K562 (cell line): ENCODE data around the gene PREX1. TPM values are rescaled to one million over a fixed set of nuclear protein-coding genes. Genes with fewer than 3 reads are reported as not detected.

Experiments used
- ATAC-seq: fragments of 200-7000 bp; cut with Tn5 transposase; 3 replicates; pipeline ENCODE4 v1.9.1; 2020; ENCODE audit warnings: moderate library complexity
- BruUV-seq: library from RNA; stranded (reverse); fragments of 400-500 nt; replicated peaks from 2 replicates; lab custom pipeline; 2021; lab: Mats Ljungman, UMichigan
- CTCF ChIA-PET: fragments of 300-600 bp; formaldehyde crosslinking; extraction: SDS; loops from one replicate; lab custom pipeline; 2021; ENCODE audit warnings: low intra/inter-chr PET ratio; lab: Yijun Ruan, JAX
- POLR2A ChIA-PET: fragments of 300-600, 350-650 bp; sonication (Branson Sonifier 250); formaldehyde crosslinking; extraction: SDS; loops from one replicate; lab custom pipeline; 2021; ENCODE audit warnings: antibody characterized with exemption, inconsistent platforms; lab: Yijun Ruan, JAX
- DNase-seq, 4 experiments: peaks; one replicate each; pipeline versions ENCODE4 v3.0.0 to v3.0.0-alpha.2; 2011 to 2018; ENCODE audit warnings: low spot score in 3 of 4, mixed read lengths in 3 of 4; ENCODE audit errors: extremely low read depth in 1 of 4
- FAIRE-seq: peaks from 2 replicates; lab custom pipeline; 2011; peaks lifted over from hg19 to GRCh38; lab: Jason Lieb, UNC
- H2AFZ ChIP-seq: 2 replicates; pipeline ENCODE4 v1.6.0; 2011; ENCODE audit warnings: low read depth, low read length, control low read depth, inconsistent platforms
- H3K27ac ChIP-seq: fragments of 200-600 bp; 3 replicates; pipeline ENCODE4 v1.8.0; 2011; ENCODE audit warnings: low read depth, mild to moderate bottlenecking, control low read depth, inconsistent platforms, low read length, moderate library complexity, mixed read lengths; ENCODE audit errors: extremely low read depth
- H3K27me3 ChIP-seq, 2 experiments: fragments of 300-600 bp in 1 of 2; 2 replicates in 1 of 2; 3 replicates in 1 of 2; pipeline versions ENCODE4 v1.6.0 to v1.8.0; 2011; ENCODE audit warnings: inconsistent platforms in 2 of 2, low read length in 2 of 2, mild to moderate bottlenecking in 1 of 2, mixed read lengths in 1 of 2, moderate library complexity in 1 of 2; ENCODE audit not compliant: control insufficient read depth in 2 of 2, insufficient read depth in 2 of 2
- H3K36me3 ChIP-seq: fragments of 300-600 bp; 3 replicates; pipeline ENCODE4 v1.8.0; 2011; ENCODE audit warnings: mild to moderate bottlenecking, low read length, inconsistent platforms; ENCODE audit not compliant: control insufficient read depth, insufficient read depth
- H3K4me1 ChIP-seq, 2 experiments: fragments of 200-600 bp in 1 of 2; replicated peaks in 1 of 2; 2 replicates in 1 of 2; 3 replicates in 1 of 2; pipeline versions ENCODE4 v1.5.1 to v1.8.0; 2011; ENCODE audit warnings: inconsistent platforms in 2 of 2, low read length in 2 of 2, mild to moderate bottlenecking in 1 of 2, mixed read lengths in 1 of 2, moderate library complexity in 1 of 2; ENCODE audit not compliant: control insufficient read depth in 2 of 2, insufficient read depth in 2 of 2
- H3K4me2 ChIP-seq: 2 replicates; pipeline ENCODE4 v1.6.1; 2011; ENCODE audit warnings: low read length, control low read depth, inconsistent platforms, mixed read lengths; ENCODE audit not compliant: insufficient read depth
- H3K4me3 ChIP-seq: fragments of 200-600 bp; sonication (generic), shearing (Covaris generic); 2 replicates; pipeline ENCODE4 v1.5.1; 2016; ENCODE audit warnings: control low read depth, inconsistent platforms
- H3K79me2 ChIP-seq: fragments of 200-600 bp; 3 replicates; pipeline ENCODE4 v1.8.0; 2011; ENCODE audit warnings: low read length, inconsistent platforms; ENCODE audit not compliant: control insufficient read depth, insufficient read depth
- H3K9ac ChIP-seq, 2 experiments: 2 replicates each; pipeline versions ENCODE4 v1.6.0 to v1.6.1; 2011; ENCODE audit warnings: low read depth in 2 of 2, low read length in 2 of 2, control low read depth in 1 of 2, inconsistent platforms in 1 of 2, mild to moderate bottlenecking in 1 of 2, mixed read lengths in 1 of 2; ENCODE audit not compliant: insufficient read depth in 1 of 2
- H3K9me1 ChIP-seq: one replicate; pipeline ENCODE4 v1.6.0; 2011; ENCODE audit warnings: inconsistent platforms, mild to moderate bottlenecking, low read length, moderate library complexity; ENCODE audit not compliant: control insufficient read depth, insufficient read depth
- H3K9me3 ChIP-seq: replicated peaks from 2 replicates; pipeline ENCODE4 v1.5.1; 2011; ENCODE audit warnings: low read depth, low read length, inconsistent platforms; ENCODE audit not compliant: control insufficient read depth, insufficient read depth
- H4K20me1 ChIP-seq: replicated peaks from 2 replicates; pipeline ENCODE4 v1.6.1; 2011; ENCODE audit warnings: low read length, inconsistent platforms, mixed read lengths; ENCODE audit not compliant: control insufficient read depth, insufficient read depth
- BCOR ChIP-seq: fragments of 450-650 bp; IDR thresholded peaks from 2 replicates; pipeline ENCODE4 v1.6.1; 2016
- CBX8 ChIP-seq: fragments of 200-600 bp; sonication (generic); IDR thresholded peaks from 2 replicates; pipeline ENCODE4 v1.6.1; 2012; ENCODE audit warnings: borderline replicate concordance, mixed run types, low read depth, mild to moderate bottlenecking, moderate library complexity, mixed read lengths, low read length, control low read depth, inconsistent platforms; ENCODE audit not compliant: poor library complexity, severe bottlenecking; ENCODE audit errors: extremely low read depth
- FOXK2 ChIP-seq, 2 experiments: fragments of 450-650 bp; IDR thresholded peaks in 1 of 2; conservative IDR thresholded peaks in 1 of 2; 2 replicates each; pipeline ENCODE4 v1.6.1; 2016; ENCODE audit warnings: low read depth in 2 of 2, mild to moderate bottlenecking in 1 of 2
- FOXP1 ChIP-seq: sonication (generic); formaldehyde crosslinking; IDR thresholded peaks from 2 replicates; pipeline ENCODE4 v1.8.0; 2022; ENCODE audit warnings: mild to moderate bottlenecking, missing genetic modification reagents
- RBM25 ChIP-seq: fragments of 200-400 bp; formaldehyde crosslinking; IDR thresholded peaks from 2 replicates; pipeline ENCODE4 v1.6.1; 2018; ENCODE audit warnings: low read length, low read depth, moderate library complexity; ENCODE audit not compliant: severe bottlenecking
- ZKSCAN1 ChIP-seq: fragments of 150-350 bp; IDR thresholded peaks from 2 replicates; pipeline ENCODE4 v1.6.1; 2016; ENCODE audit warnings: low read depth, low read length
- ZNF24 ChIP-seq: fragments of 450-650 bp; IDR thresholded peaks from 2 replicates; pipeline ENCODE4 v1.6.1; 2016
- WGBS: fragments of 100-300 bp; shearing (Covaris generic); methylation state at CpG from one replicate; pipeline ENCODE4 v1.1.6; 2016; ENCODE audit warnings: low coverage, mixed read lengths; ENCODE audit not compliant: insufficient coverage; ENCODE audit errors: missing lambda C conversion rate; 5-methylcytosine and 5-hydroxymethylcytosine counted together
- in situ Hi-C: fragments of 300-500 bp; cut with MboI; formaldehyde crosslinking; loops from 4 replicates; pipeline ENCODE4 v1.15.0; 2018; ENCODE audit warnings: inconsistent platforms, mixed read lengths
- intact Hi-C: fragments of 100-400 bp; cut with micrococcal nuclease; formaldehyde crosslinking; loops from 2 replicates; pipeline ENCODE4 v1.14.2; 2022
- polyA plus RNA-seq, 8 experiments: library from polyadenylated mRNA; depleted of rRNA in 4 of 8; stranded (reverse) in 5 of 8; unstranded in 3 of 8; fragments of >200 nt; fragmentation: Nextera tagmentation in 2 of 8; fragmentation: Illumina TruSeq in 1 of 8; extraction: Ambion mirVana in 2 of 8; extraction: Trizol in 1 of 8; gene quantifications; 2 replicates each; pipeline versions ENCODE4 v1.2.1 to v1.2.3, GENCODE V29; 2011 to 2014; ENCODE audit warnings: inconsistent platforms in 1 of 8, missing spikeins in 1 of 8
- total RNA-seq, 7 experiments: library from RNA; depleted of rRNA in 6 of 7; stranded (reverse); fragments of >200 nt in 6 of 7; fragmentation: Illumina TruSeq in 2 of 7; extraction: Trizol in 2 of 7; gene quantifications; 2 replicates each; pipeline versions ENCODE4 v1.2.1 to v1.2.3, GENCODE V29; 2011 to 2021; ENCODE audit warnings: low replicate concordance in 1 of 7
- TF ChIP-seq, protein P1 (sequence below): fragments of 250-450 bp; sonication (Bioruptor Pico); IDR thresholded peaks from 2 replicates; pipeline ENCODE4 v1.4.0; 2020; ENCODE audit warnings: mild to moderate bottlenecking, moderate library complexity
- TF ChIP-seq, protein P2 (sequence below): sonication (generic); formaldehyde crosslinking; IDR thresholded peaks from 2 replicates; pipeline ENCODE4 v1.8.1; 2022; ENCODE audit warnings: missing genetic modification reagents

Gene PREX1
- total and polyA plus RNA-seq, 9 of the 15 experiments (the other 6 are each of a cell fraction or from before 2014, with no cell fraction given) = 0.37 to 10.4 (median 4.8) TPM

GRCh38 chr20:48731536-48731935 lies 96.3 kb downstream of the PREX1 start:
- FAIRE-seq (no peak), DNase-seq (no peak), ATAC-seq (no peak)
- H3K79me2 ChIP-seq = no peaks in the 10 kb centered on the region
- H4K20me1 ChIP-seq = 0 out of 2 replicates have a peak, but pooled peaks cover 2% of the 10 kb centered on the region
- WGBS = 16% methylated on average over 4 of the region's 4 CpGs
- H3K4me3 ChIP-seq = no peak overlapping the region
- in situ Hi-C loops = no loop called here
- H3K9ac ChIP-seq = no peak overlapping the region
- intact Hi-C loops = no loop called here
- H2AFZ ChIP-seq = no peak overlapping the region
- H3K9me1 ChIP-seq = no peaks in the 10 kb centered on the region
- TF ChIP-seq CBX8 (no peak), ZKSCAN1 (no peak), FOXP1 (CRISPR knock-in tag) (no peak), RBM25 (peak; percentile 72), FOXK2 (conservative IDR thresholded peaks at IDR 0.05 in 1 of 2, IDR thresholded peaks at IDR 0.05 in 1 of 2; ENCODE audit: low read depth in 2 of 2) (no peak), BCOR (peak; percentile 41; the same call in 1 of the 2 replicates), ZNF24 (0 out of 2 replicates have a peak, but pooled peaks have one; percentile 24)
- TF ChIP-seq, protein P1, sequence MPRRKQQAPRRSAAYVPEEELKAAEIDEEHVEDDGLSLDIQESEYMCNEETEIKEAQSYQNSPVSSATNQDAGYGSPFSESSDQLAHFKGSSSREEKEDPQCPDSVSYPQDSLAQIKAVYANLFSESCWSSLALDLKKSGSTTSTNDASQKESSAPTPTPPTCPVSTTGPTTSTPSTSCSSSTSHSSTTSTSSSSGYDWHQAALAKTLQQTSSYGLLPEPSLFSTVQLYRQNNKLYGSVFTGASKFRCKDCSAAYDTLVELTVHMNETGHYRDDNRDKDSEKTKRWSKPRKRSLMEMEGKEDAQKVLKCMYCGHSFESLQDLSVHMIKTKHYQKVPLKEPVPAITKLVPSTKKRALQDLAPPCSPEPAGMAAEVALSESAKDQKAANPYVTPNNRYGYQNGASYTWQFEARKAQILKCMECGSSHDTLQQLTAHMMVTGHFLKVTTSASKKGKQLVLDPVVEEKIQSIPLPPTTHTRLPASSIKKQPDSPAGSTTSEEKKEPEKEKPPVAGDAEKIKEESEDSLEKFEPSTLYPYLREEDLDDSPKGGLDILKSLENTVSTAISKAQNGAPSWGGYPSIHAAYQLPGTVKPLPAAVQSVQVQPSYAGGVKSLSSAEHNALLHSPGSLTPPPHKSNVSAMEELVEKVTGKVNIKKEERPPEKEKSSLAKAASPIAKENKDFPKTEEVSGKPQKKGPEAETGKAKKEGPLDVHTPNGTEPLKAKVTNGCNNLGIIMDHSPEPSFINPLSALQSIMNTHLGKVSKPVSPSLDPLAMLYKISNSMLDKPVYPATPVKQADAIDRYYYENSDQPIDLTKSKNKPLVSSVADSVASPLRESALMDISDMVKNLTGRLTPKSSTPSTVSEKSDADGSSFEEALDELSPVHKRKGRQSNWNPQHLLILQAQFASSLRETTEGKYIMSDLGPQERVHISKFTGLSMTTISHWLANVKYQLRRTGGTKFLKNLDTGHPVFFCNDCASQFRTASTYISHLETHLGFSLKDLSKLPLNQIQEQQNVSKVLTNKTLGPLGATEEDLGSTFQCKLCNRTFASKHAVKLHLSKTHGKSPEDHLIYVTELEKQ (CRISPR knock-in tag) = no peak
- TF ChIP-seq, protein P2, sequence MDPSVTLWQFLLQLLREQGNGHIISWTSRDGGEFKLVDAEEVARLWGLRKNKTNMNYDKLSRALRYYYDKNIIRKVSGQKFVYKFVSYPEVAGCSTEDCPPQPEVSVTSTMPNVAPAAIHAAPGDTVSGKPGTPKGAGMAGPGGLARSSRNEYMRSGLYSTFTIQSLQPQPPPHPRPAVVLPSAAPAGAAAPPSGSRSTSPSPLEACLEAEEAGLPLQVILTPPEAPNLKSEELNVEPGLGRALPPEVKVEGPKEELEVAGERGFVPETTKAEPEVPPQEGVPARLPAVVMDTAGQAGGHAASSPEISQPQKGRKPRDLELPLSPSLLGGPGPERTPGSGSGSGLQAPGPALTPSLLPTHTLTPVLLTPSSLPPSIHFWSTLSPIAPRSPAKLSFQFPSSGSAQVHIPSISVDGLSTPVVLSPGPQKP (CRISPR knock-in tag) = no peak
- CTCF ChIA-PET = no interaction called here
- H3K4me1 ChIP-seq = 0 out of 5 replicates have a peak, but pooled peaks cover 0 to 3% of the 10 kb centered on the region in 2 experiments
- POLR2A ChIA-PET = interaction anchor here (0.8 kb wide), 1 partner anchor 156 kb away, joined by 4 read pairs; no protein-coding TSS in a partner anchor
- BruUV-seq = no TSS peak
- H3K4me2 ChIP-seq = no peak overlapping the region
- H3K36me3 ChIP-seq = peaks cover 7% of the 10 kb centered on the region; the same call in 1 of the 3 replicates
- H3K27ac ChIP-seq = no peak overlapping the region
- no peaks in the 10 kb centered on the region for H3K27me3 ChIP-seq
- no peaks in the 10 kb centered on the region for H3K9me3 ChIP-seq
